ENCODE data around the gene BANK1.

The BANK1 gene

DNA sequence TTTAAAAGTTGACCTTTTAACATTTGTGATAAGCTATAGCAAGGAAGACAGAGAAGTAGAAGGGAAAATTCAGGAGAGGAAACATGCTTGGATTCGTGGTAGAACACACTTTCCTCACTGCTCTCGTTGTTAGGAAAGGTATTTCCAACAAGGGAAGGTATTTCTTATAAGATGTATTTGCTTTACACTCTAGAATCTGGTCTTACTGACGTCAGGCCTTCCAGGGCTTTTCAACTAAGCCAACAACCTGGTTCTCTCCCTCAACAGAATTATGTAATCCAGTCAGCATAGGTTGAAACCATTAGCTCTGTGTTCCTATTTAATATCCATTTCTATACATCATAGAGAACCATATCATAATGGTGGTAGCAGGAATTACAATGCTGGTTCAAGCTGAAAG is 312.8 kb downstream of the BANK1 start:
- peaks cover 9 to 16% of the 10 kb centered on the region in 2 donors for H3K9me3 ChIP-seq (ENCODE audit: control insufficient read depth in 1 of 2, low read length in 2 of 2)
- H3K4me3 ChIP-seq (ENCODE audit: low read depth in 1 of 2, low read length in 2 of 2) = no peak overlapping the region
- H3K36me3 ChIP-seq (ENCODE audit: control insufficient read depth in 1 of 2, insufficient read depth in 2 of 2, low read length in 2 of 2) = no peaks in the 10 kb centered on the region
- no peaks in the 10 kb centered on the region for H3K27me3 ChIP-seq (ENCODE audit: low read depth, low read length)
- no peaks in the 10 kb centered on the region for H3K4me1 ChIP-seq (ENCODE audit: control insufficient read depth in 1 of 2, insufficient read depth in 2 of 2, low read length in 2 of 2)
- no peak overlapping the region for H3K27ac ChIP-seq (ENCODE audit: low read length)

DNA sequence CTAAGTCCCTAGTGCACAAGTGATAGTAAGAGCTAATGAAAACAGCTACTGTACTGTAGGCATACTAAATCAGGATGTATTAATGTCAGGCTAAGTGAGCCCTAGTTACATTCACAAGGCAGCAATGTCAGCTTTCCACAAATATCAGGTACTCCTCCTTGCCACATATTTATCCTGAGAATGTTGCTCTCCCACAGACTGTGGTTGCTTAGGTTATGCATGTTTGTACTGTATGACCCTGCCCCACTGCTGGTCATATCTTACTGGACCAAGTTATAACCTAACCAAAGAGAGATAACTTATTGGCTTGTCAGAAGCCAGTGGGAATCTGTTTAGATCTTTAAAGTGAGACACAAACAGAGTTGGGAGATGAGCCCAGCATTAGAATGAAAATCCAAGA is 313.7 kb downstream of the BANK1 start:
- H3K36me3 ChIP-seq (ENCODE audit: control insufficient read depth in 1 of 2, insufficient read depth in 2 of 2, low read length in 2 of 2) = no peaks in the 10 kb centered on the region
- no peak overlapping the region for H3K27ac ChIP-seq (ENCODE audit: low read length)
- H3K4me3 ChIP-seq (ENCODE audit: low read depth in 1 of 2, low read length in 2 of 2) = no peak overlapping the region
- H3K4me1 ChIP-seq (ENCODE audit: control insufficient read depth in 1 of 2, insufficient read depth in 2 of 2, low read length in 2 of 2) = no peaks in the 10 kb centered on the region
- H3K9me3 ChIP-seq (ENCODE audit: control insufficient read depth in 1 of 2, low read length in 2 of 2) = peaks cover 9 to 16% of the 10 kb centered on the region in 2 donors
- H3K27me3 ChIP-seq (ENCODE audit: low read depth, low read length) = no peaks in the 10 kb centered on the region

DNA sequence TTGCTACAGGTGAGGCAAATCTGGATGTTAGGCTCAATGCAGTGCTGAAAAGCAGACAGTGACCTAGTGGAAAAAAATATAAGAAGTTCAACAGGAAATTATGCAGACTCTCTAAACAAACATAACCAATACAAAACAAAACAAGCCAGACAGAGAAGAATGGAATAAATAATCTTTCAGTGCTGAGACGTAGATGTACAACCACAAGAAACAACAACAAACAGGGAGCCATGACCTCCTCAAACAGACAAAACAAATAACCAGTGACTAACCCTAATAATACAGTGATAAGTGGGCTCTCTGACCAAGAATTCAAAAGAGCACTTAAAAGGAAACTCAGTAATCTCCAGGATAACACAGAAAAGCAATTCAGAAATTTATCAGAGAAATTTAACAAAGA is 315.5 kb downstream of the BANK1 start:
- peaks cover 9 to 16% of the 10 kb centered on the region in 2 donors for H3K9me3 ChIP-seq (ENCODE audit: control insufficient read depth in 1 of 2, low read length in 2 of 2)
- no peaks in the 10 kb centered on the region for H3K4me1 ChIP-seq (ENCODE audit: control insufficient read depth in 1 of 2, insufficient read depth in 2 of 2, low read length in 2 of 2)
- H3K27me3 ChIP-seq (ENCODE audit: low read depth, low read length) = no peaks in the 10 kb centered on the region
- H3K36me3 ChIP-seq (ENCODE audit: control insufficient read depth in 1 of 2, insufficient read depth in 2 of 2, low read length in 2 of 2) = no peaks in the 10 kb centered on the region
- H3K27ac ChIP-seq (ENCODE audit: low read length) = no peak overlapping the region
- H3K4me3 ChIP-seq (ENCODE audit: low read depth in 1 of 2, low read length in 2 of 2) = no peak overlapping the region

DNA sequence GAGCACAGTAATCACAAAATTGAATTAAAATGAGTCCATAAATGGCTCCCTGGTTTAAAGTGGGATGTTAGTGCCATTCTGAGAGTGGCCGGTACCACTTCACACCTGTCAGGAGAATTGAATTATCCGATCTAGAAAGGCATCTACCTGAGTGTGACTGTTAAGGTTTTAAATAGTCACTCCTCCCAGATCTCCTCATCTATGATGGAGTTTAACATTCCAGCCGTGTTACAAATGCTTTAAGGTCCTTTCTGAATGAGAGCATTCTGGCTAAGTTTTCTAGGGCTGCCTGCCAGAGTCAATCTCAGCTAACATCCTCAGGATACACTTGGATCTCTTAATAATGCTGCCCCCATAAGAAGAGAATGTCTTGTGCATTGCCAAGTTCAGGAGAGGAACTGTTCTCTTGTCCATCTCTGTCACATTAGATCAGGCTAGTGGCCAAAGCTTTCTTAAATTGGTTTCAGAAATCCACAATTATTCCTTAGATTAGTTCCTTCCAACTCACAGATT is 323.6 kb downstream of the BANK1 start:
- no peak overlapping the region for H3K4me3 ChIP-seq (ENCODE audit: low read depth in 1 of 2, low read length in 2 of 2)
- no peaks in the 10 kb centered on the region for H3K36me3 ChIP-seq (ENCODE audit: control insufficient read depth in 1 of 2, insufficient read depth in 2 of 2, low read length in 2 of 2)
- H3K27ac ChIP-seq (ENCODE audit: low read length) = no peak overlapping the region
- H3K27me3 ChIP-seq (ENCODE audit: low read depth, low read length) = no peaks in the 10 kb centered on the region
- H3K9me3 ChIP-seq (ENCODE audit: control insufficient read depth in 1 of 2, low read length in 2 of 2) = peaks cover 0 to 4% of the 10 kb centered on the region in 2 donors
- no peaks in the 10 kb centered on the region for H3K4me1 ChIP-seq (ENCODE audit: control insufficient read depth in 1 of 2, insufficient read depth in 2 of 2, low read length in 2 of 2)

DNA sequence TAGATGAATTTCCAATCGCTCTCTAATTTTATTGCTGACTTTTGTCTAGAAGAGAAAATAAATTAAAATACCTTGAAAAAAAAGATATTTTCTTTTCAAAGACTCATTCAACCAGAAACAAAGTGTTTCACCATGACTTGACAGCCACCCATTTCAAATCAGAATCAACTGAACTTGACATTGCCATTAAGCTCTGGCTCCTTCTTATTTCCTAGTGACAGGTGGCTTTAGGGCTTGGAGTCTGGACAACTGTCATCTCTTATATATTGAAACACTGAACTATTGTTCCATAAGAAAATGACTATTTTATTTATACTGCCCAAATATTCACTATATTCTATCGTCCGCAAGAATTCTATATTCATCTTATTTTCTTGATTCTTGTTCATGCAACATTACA is 325.6 kb downstream of the BANK1 start:
- Histone ChIP-seq H3K4me3 (ENCODE audit: low read depth in 1 of 2, low read length in 2 of 2) (no peak overlapping the region), H3K27me3 (ENCODE audit: low read depth, low read length) (no peaks in the 10 kb centered on the region), H3K4me1 (ENCODE audit: control insufficient read depth in 1 of 2, insufficient read depth in 2 of 2, low read length in 2 of 2) (no peaks in the 10 kb centered on the region), H3K36me3 (ENCODE audit: control insufficient read depth in 1 of 2, insufficient read depth in 2 of 2, low read length in 2 of 2) (no peaks in the 10 kb centered on the region), H3K27ac (ENCODE audit: low read length) (no peak overlapping the region), H3K9me3 (ENCODE audit: control insufficient read depth in 1 of 2, low read length in 2 of 2) (peaks cover 0 to 8% of the 10 kb centered on the region in 2 donors)

DNA sequence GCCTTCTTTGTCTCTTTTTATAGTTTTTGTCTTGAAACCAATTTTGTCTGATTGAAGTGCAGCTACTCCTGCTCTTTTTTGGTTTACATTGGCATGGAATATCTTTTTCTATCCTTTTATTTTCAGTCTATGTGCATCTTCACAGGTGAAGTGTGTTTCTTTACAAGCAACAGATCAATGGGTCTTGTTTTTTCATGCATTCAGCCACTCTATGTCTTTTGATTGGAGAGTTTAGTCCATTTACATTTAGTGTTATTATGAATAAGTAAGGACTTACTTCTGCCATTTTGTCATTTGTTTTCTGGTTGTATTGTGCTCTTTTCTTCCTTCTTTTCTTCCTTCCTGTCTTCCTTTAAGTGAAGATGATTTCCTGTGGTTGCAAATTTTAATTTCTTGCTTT is 330.3 kb downstream of the BANK1 start:
- H3K27me3 ChIP-seq (ENCODE audit: low read depth, low read length) = no peaks in the 10 kb centered on the region
- H3K9me3 ChIP-seq (ENCODE audit: control insufficient read depth in 1 of 2, low read length in 2 of 2) = peaks cover 0 to 12% of the 10 kb centered on the region in 2 donors
- H3K27ac ChIP-seq (ENCODE audit: low read length) = no peak overlapping the region
- H3K36me3 ChIP-seq (ENCODE audit: control insufficient read depth in 1 of 2, insufficient read depth in 2 of 2, low read length in 2 of 2) = no peaks in the 10 kb centered on the region
- no peaks in the 10 kb centered on the region for H3K4me1 ChIP-seq (ENCODE audit: control insufficient read depth in 1 of 2, insufficient read depth in 2 of 2, low read length in 2 of 2)
- peak overlapping the region in 1 of 2 donors; percentile 35 for H3K4me3 ChIP-seq (ENCODE audit: low read depth in 1 of 2, low read length in 2 of 2)
